GM12864 (cell line): ENCODE results near the gene ARL6IP5.

Experiments
- DNase-seq: peaks from one replicate; pipeline ENCODE4 v3.0.0-alpha.2; 2011; ENCODE audit warnings: low read depth
- H3K4me3 ChIP-seq: 2 replicates; pipeline ENCODE4 v1.5.1; 2011; ENCODE audit warnings: mild to moderate bottlenecking, low read depth, low read length, control low read depth
- CTCF ChIP-seq: IDR thresholded peaks from 2 replicates; pipeline ENCODE4 v1.5.1; 2011; ENCODE audit warnings: low read depth, mild to moderate bottlenecking, moderate library complexity, low read length, control low read depth, inconsistent platforms; ENCODE audit errors: missing control alignments

ARL6IP5 gene

DNA sequence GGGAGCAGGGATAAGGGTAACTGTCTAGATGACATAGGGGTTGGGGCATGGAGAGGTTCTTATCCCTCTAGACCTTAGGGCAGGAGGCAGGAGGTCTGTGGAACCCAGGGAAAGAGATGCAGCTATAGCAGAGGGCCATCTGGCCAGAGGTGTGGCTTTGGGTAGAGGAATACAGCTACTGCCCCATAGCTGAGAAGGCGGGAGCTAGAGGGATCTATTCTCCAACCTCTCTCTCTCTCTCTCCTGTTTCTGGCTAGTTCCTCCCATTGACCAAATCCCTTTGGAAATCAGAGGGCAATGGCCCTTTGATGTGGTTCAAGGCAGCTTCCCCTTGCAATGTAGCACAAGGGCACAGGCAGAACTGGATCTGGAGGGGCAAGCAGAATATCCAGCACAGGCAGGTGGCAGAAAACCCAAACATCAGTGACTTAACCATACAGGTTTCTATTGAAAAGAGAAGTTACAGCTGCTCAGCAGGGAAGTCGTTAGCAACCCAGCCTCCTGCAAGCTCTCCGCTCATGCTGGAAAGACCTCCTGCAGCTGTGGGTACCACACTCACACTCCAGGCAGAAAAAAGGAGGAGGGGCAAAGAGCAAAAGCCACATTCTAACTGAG, 60.0 kb downstream of the ARL6IP5 start:
- DNase-seq: no peak
- no peak overlapping the region for H3K4me3 ChIP-seq
- TF ChIP-seq CTCF: no peak

GRCh38 chr3:69145688-69146087, 61.0 kb downstream of the ARL6IP5 start:
- TF ChIP-seq CTCF: no peak
- DNase-seq: no peak
- H3K4me3 ChIP-seq: no peak overlapping the region

GRCh38 chr3:69149586-69149985, 64.8 kb downstream of the ARL6IP5 start:
- DNase-seq: no peak
- no peak for TF ChIP-seq CTCF
- no peak overlapping the region for H3K4me3 ChIP-seq
